Transverse colon (tissue), 4 donors: ENCODE measurements around the gene MAP3K14. TPM values are rescaled to one million over a fixed set of nuclear protein-coding genes. Genes with fewer than 3 reads are reported as not detected.

Experiments used
- DNase-seq: peaks from one replicate; pipeline ENCODE4 v3.0.0-alpha.2; 2019
- H3K27ac ChIP-seq, 4 donors: fragments of 200-600 bp; sonication (generic); 2 replicates each; pipeline ENCODE4 v1.5.1; 2016 to 2018; ENCODE audit warnings: inconsistent platforms in 4 of 4
- H3K27me3 ChIP-seq: fragments of 200-600 bp; sonication (generic); 2 replicates; pipeline ENCODE4 v1.5.1; 2017; ENCODE audit warnings: inconsistent platforms
- H3K36me3 ChIP-seq, 4 donors: fragments of 200-600 bp; sonication (generic); 2 replicates each; pipeline ENCODE4 v1.5.1; 2017 to 2019; ENCODE audit warnings: inconsistent platforms in 4 of 4
- H3K4me1 ChIP-seq, 4 donors: fragments of 200-600 bp; sonication (generic); 2 replicates each; pipeline ENCODE4 v1.5.1; 2017 to 2020; ENCODE audit warnings: inconsistent platforms in 4 of 4
- H3K4me3 ChIP-seq, 4 donors: fragments of 200-600 bp; sonication (generic); 1 replicate in 1 of 4; 2 replicates in 3 of 4; pipeline versions ENCODE4 v1.5.1 to v1.6.1; 2017 to 2019; ENCODE audit warnings: inconsistent platforms in 4 of 4
- H3K9me3 ChIP-seq, 2 donors: fragments of 200-600 bp; sonication (generic); 2 replicates each; pipeline ENCODE4 v1.5.1; 2017 to 2019; ENCODE audit warnings: inconsistent platforms in 2 of 2
- EP300 ChIP-seq: sonication (generic); formaldehyde crosslinking; IDR thresholded peaks from one replicate; pipeline ENCODE4 v1.6.1; 2017; ENCODE audit warnings: antibody characterized with exemption, low read depth
- POLR2A ChIP-seq: fragments of 450-650 bp; IDR thresholded peaks from one replicate; pipeline ENCODE4 v1.6.1; 2016; ENCODE audit warnings: antibody characterized with exemption, mild to moderate bottlenecking, moderate library complexity
- POLR2AphosphoS5 ChIP-seq, 3 donors: sonication (generic); formaldehyde crosslinking; IDR thresholded peaks; one replicate each; pipeline ENCODE4 v1.6.1; 2016; ENCODE audit warnings: antibody characterized with exemption in 3 of 3
- WGBS, 2 donors: methylation state at CpG; one replicate each; pipeline ENCODE4 v1.1.5; 2018; ENCODE audit warnings: low coverage in 1 of 2; 5-methylcytosine and 5-hydroxymethylcytosine counted together
- in situ Hi-C, 4 donors: fragments of 200-750 bp; cut with MboI; loops; one replicate each; pipeline versions ENCODE4 v1.15.0 to v1.15.1; 2017; ENCODE audit warnings: low sequenced_read_pairs in 3 of 4, low pct_ligation_motif_present in 1 of 4, low pct_unique_long_range_greater_than_20kb in 1 of 4
- intact Hi-C: fragments of 100-400 bp; cut with DNase I; formaldehyde crosslinking; loops from one replicate; pipeline ENCODE4 v1.15.1; 2023; ENCODE audit warnings: low total_unique reads
- total RNA-seq, 4 donors: library from RNA; depleted of rRNA; stranded (reverse); fragments of >200 nt; gene quantifications; one replicate each; pipeline ENCODE4 v1.1.0, GENCODE V29; 2016
- TF ChIP-seq, protein P1 (sequence below), 5 experiments: fragments of 200-600 bp in 3 of 5; fragments of 450-650 bp in 2 of 5; sonication (generic) in 3 of 5; IDR thresholded peaks; 1 replicate in 2 of 5; 2 replicates in 3 of 5; pipeline ENCODE4 v1.5.1; 2016 to 2017; ENCODE audit warnings: antibody characterized with exemption in 5 of 5, inconsistent platforms in 3 of 5, mild to moderate bottlenecking in 2 of 5, moderate library complexity in 1 of 5

Gene MAP3K14
- total RNA-seq, 4 donors from 2014 or later = 13.0 to 33.7 (median 18.7) TPM

DNA sequence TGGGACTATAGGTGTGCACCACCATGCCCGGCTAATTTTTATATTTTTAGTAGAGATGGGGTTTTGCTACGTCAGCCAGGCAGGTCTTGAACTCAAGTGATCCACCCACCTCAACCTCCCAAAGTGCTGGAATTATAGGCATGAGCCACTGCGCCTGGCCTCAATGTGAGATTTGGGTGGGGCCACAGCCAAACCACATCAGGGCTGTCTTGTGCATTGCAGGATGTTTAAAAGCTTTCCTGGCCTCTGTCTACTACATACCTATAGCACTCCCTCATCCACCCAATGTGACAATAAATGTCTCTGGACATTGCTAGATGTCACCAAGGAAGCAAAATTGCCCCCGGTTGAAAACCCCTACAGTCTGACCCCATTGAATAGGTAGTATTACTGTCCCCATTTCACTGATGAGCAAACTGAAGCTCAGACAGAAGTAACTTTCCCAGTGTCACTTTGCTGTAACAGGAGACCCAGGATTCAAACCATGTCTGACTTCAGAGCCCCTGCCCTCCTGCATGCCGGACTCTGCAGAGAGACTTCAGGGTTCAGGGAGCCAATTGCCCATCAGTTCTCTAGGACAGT, 3.6 kb upstream of the MAP3K14 start:
- intact Hi-C loops = loop anchor here (5.0 kb wide), 1 partner anchor 67 kb away; no protein-coding TSS in a partner anchor

DNA sequence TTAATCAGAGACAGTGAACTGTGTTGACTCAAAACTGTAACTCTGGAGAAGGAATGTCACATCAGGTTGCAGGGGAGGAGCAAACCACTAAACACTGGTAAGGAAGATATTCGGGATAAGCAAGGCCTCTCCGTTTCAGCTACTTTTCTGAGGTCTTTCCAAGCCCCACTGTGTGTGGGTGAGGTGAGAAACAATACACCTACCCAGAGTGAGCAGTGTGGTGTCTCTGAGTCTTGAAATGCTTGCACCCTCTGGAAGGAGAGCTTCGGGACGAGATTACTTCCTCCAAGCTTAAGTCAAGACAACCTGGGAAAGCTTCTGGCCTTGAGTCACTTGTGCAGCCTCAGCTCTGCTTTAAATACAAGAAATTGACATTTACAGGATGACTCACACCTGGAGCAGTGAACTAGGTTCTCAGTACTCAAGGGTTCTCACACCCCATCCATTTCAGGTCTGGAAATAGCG, 2.5 kb upstream of the MAP3K14 start:
- intact Hi-C loops = loop anchor here (5.0 kb wide), 1 partner anchor 42 kb away; no protein-coding TSS in a partner anchor
- TF ChIP-seq POLR2AphosphoS5 (IDR thresholded peaks at IDR 0.05) = peak in 2 of 3 donors; percentile 26 to 43
- no peak for TF ChIP-seq POLR2A
- TF ChIP-seq, protein P1, sequence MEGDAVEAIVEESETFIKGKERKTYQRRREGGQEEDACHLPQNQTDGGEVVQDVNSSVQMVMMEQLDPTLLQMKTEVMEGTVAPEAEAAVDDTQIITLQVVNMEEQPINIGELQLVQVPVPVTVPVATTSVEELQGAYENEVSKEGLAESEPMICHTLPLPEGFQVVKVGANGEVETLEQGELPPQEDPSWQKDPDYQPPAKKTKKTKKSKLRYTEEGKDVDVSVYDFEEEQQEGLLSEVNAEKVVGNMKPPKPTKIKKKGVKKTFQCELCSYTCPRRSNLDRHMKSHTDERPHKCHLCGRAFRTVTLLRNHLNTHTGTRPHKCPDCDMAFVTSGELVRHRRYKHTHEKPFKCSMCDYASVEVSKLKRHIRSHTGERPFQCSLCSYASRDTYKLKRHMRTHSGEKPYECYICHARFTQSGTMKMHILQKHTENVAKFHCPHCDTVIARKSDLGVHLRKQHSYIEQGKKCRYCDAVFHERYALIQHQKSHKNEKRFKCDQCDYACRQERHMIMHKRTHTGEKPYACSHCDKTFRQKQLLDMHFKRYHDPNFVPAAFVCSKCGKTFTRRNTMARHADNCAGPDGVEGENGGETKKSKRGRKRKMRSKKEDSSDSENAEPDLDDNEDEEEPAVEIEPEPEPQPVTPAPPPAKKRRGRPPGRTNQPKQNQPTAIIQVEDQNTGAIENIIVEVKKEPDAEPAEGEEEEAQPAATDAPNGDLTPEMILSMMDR (IDR thresholded peaks at IDR 0.05) = no peak
- Histone ChIP-seq H3K27ac (peak overlapping the region; percentile 99 to 100 (median 100)), H3K9me3 (no peaks in the 10 kb centered on the region), H3K4me1 (peaks cover 17 to 67% (median 58%) of the 10 kb centered on the region in 4 donors), H3K36me3 (no peaks in the 10 kb centered on the region), H3K4me3 (no peak overlapping the region), H3K27me3 (no peaks in the 10 kb centered on the region)
- DNase-seq = no peak
- in situ Hi-C loops = no loop called here
- 45 to 62% methylated on average over 5 of the region's 5 CpGs for WGBS, 2 donors

More for the DNA sequence above, 3.6 kb upstream of the MAP3K14 start:
- H3K9me3 ChIP-seq = no peaks in the 10 kb centered on the region
- no peak for DNase-seq
- H3K4me3 ChIP-seq = no peak overlapping the region
- H3K4me1 ChIP-seq = peaks cover 13 to 55% (median 47%) of the 10 kb centered on the region in 4 donors
- TF ChIP-seq POLR2A (no peak), POLR2AphosphoS5 (IDR thresholded peaks at IDR 0.05) (no peak), EP300 (no peak)
- TF ChIP-seq, protein P1 (IDR thresholded peaks at IDR 0.05) = no peak
- 53% methylated on average over 5 of the region's 5 CpGs; no CpG with 5 or more reads in 1 of the 2 donors for WGBS, 2 donors
- H3K27ac ChIP-seq = peak overlapping the region; percentile 99 to 100 (median 100)
- in situ Hi-C loops = no loop called here
- no peaks in the 10 kb centered on the region for H3K27me3 ChIP-seq
- no peaks in the 10 kb centered on the region for H3K36me3 ChIP-seq

DNA sequence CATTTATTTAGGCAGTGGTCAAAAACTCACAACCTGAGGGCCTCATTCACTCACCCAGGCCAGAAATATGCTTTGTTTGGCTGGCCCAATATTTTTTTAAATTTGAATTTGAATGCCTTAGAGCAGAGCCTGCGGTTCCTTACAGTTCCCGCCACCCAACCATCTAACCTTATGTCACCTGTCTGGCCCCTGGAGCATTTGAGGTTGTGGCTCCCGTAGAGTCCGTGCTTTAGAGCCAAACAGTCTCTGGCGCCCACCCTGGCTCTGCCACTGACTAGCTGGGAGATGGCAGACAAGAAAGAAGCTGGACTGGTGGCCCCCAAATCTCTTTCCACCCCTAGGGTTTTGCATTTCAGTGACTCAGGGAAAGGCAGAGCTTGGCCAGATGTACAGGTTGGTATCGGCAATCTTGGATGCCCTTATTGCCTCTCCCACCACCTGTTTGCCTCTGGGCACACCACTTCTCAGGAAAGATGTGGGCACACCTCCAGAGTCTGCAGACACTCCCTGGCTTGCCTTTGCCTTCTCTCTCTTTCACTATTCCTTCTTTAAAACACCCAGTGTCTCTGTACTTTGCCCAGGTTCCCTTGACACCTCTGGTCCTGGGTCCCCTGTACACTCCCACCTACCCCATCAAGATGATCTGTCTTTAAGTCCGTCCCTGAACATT, 1.9 kb upstream of the MAP3K14 start:
- in situ Hi-C loops = no loop called here
- intact Hi-C loops = loop anchor here (5.0 kb wide), 1 partner anchor 41 kb away; no protein-coding TSS in a partner anchor
- no peak overlapping the region for H3K4me3 ChIP-seq
- WGBS, 2 donors = 71 to 100% methylated on average over 4 to 7 of the region's 7 CpGs
- DNase-seq = no peak
- H3K36me3 ChIP-seq = no peaks in the 10 kb centered on the region
- no peaks in the 10 kb centered on the region for H3K27me3 ChIP-seq
- H3K4me1 ChIP-seq = peaks cover 22 to 73% (median 64%) of the 10 kb centered on the region in 4 donors
- peak overlapping the region; percentile 99 to 100 (median 100) for H3K27ac ChIP-seq
- TF ChIP-seq, protein P1 (IDR thresholded peaks at IDR 0.05) = no peak
- no peak for TF ChIP-seq EP300
- no peak for TF ChIP-seq POLR2AphosphoS5 (IDR thresholded peaks at IDR 0.05)
- no peak for TF ChIP-seq POLR2A
- H3K9me3 ChIP-seq = no peaks in the 10 kb centered on the region

DNA sequence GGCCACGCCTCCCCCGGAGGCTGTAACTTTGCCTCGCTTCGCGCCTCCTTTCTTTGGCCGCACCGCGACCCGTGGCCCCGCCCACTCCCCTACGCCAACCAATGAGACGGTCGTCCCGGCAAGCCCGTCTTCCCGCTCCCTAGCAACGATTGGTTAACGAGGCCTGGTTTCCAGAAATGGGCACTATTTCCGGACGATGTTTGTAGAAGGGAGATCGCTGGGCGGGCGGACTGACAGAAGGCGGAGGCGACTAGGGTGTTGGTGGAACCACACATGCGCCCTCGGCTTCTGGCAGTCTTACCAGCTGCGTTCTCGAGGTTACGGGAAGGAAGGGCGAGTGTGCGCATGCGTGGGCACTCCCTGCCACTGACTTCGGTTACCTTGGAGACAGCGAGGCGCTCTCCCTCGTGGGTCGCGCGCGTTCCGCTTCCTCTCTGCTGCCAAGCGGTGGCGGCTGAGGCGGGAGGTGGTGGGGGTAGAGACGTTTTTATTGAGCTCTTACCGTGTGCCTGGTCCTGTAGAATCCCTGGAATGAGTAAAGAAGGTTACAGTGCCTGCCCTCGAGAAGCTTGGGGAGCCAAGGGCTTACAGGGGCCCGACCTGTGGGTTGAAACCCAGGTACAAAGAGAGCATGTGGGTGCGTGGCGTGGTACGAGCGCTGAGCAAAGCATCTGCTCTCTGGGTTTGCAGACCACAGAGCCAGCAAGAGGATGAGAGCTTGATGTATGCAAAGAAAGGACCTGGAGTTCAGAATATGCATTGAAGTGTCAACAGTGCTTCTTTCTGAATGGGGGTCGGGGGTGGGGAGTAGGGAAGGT, 500 bp upstream of the MAP3K14 start:
- Histone ChIP-seq H3K4me3 (peak overlapping the region; percentile 22 to 90 (median 64)), H3K27me3 (no peaks in the 10 kb centered on the region), H3K27ac (peak overlapping the region; percentile 99 to 100 (median 100)), H3K36me3 (no peaks in the 10 kb centered on the region), H3K4me1 (peaks cover 36 to 86% (median 77%) of the 10 kb centered on the region in 4 donors), H3K9me3 (no peaks in the 10 kb centered on the region)
- intact Hi-C loops = loop anchor here (5.0 kb wide), 1 partner anchor 40 kb away; no protein-coding TSS in a partner anchor
- DNase-seq = peak; percentile 100
- WGBS, 2 donors = 1 to 6% methylated on average over 7 to 45 of the region's 54 CpGs
- TF ChIP-seq POLR2A = peak; percentile 19
- TF ChIP-seq EP300 = no peak
- TF ChIP-seq, protein P1 (IDR thresholded peaks at IDR 0.05) = peak in 1 of 5 experiments; percentile 18
- peak; percentile 44 to 83 (median 50) for TF ChIP-seq POLR2AphosphoS5 (IDR thresholded peaks at IDR 0.05)
- in situ Hi-C loops = no loop called here
